ENCODE measurements around the gene SCD. TPM values are rescaled to one million over a fixed set of nuclear protein-coding genes. Genes with fewer than 3 reads are reported as not detected.
A peak's percentile ranks its signal among the peaks of the same experiment; 100 is the strongest.
"Not testable (repeated sequence)": the region's sequence is repeated elsewhere in the genome, so short reads cannot be mapped to it uniquely, and the experiment has no call there.

The SCD gene
- 10 to 100 TPM; 51.4 to 80.1 TPM for total RNA-seq

GRCh38 chr10:100346765-100347567, at the start of gene SCD:
SCD (plus strand) TSS chr10:100347233; CDS start chr10:100347505, 272 bp downstream.
- ATAC-seq: peak; percentile 94 to 96
- no peaks in the 10 kb centered on the region for H3K9me3 Mint-ChIP-seq
- peaks cover 38 to 39% of the 10 kb centered on the region in 2 donors for H3K4me1 Mint-ChIP-seq (ENCODE audit: low read depth in 2 of 2)
- H3K36me3 Mint-ChIP-seq: peaks cover 12% of the 10 kb centered on the region
- H3K4me3 Mint-ChIP-seq: peak within 1 kb of the TSS; percentile 97
- H3K27ac Mint-ChIP-seq: peak within 1 kb of the TSS; percentile 75 to 93
- DNase-seq (ENCODE audit: low spot score): peak; percentile 92
- peaks cover 0 to 6% of the 10 kb centered on the region in 2 donors for H3K27me3 Mint-ChIP-seq

- H3K27me3 Mint-ChIP-seq: peaks cover 33% of the 10 kb centered on the region in 2 donors
- no peaks in the 10 kb centered on the region for H3K4me1 Mint-ChIP-seq (ENCODE audit: low read depth in 2 of 2)
- ATAC-seq (peak in 1 of 2 donors; percentile 47), DNase-seq (ENCODE audit: low spot score) (no peak)
- no peaks in the 10 kb centered on the region for H3K36me3 Mint-ChIP-seq
- no peak overlapping the region for H3K27ac Mint-ChIP-seq
- H3K4me3 Mint-ChIP-seq: no peak overlapping the region
- no peaks in the 10 kb centered on the region for H3K9me3 Mint-ChIP-seq
Measured at GRCh38 chr10:100297242-100297641, 49.8 kb upstream of the SCD start.

- not testable (repeated sequence) for H3K4me1 Mint-ChIP-seq (ENCODE audit: low read depth in 2 of 2); H3K36me3 Mint-ChIP-seq; DNase-seq (ENCODE audit: low spot score); H3K27ac Mint-ChIP-seq; ATAC-seq; H3K4me3 Mint-ChIP-seq; H3K9me3 Mint-ChIP-seq
- peaks cover 33 to 38% of the 10 kb centered on the region in 2 donors for H3K27me3 Mint-ChIP-seq
Measured at GRCh38 chr10:100301123-100301522, 45.9 kb upstream of the SCD start.

GRCh38 chr10:100303724-100304319, 43.2 kb upstream of the SCD start:
- DNase-seq (ENCODE audit: low spot score) (no peak), ATAC-seq (no peak)
- H3K9me3 Mint-ChIP-seq: no peaks in the 10 kb centered on the region
- H3K4me1 Mint-ChIP-seq (ENCODE audit: low read depth in 2 of 2): no peaks in the 10 kb centered on the region
- no peak overlapping the region for H3K4me3 Mint-ChIP-seq
- no peaks in the 10 kb centered on the region for H3K36me3 Mint-ChIP-seq
- peaks cover 26 to 40% of the 10 kb centered on the region in 2 donors for H3K27me3 Mint-ChIP-seq
- no peak overlapping the region for H3K27ac Mint-ChIP-seq

- no peaks in the 10 kb centered on the region for H3K36me3 Mint-ChIP-seq
- H3K4me1 Mint-ChIP-seq (ENCODE audit: low read depth in 2 of 2): no peaks in the 10 kb centered on the region
- DNase-seq (ENCODE audit: low spot score): no peak
- no peaks in the 10 kb centered on the region for H3K9me3 Mint-ChIP-seq
- no peak overlapping the region for H3K4me3 Mint-ChIP-seq
- no peak for ATAC-seq
- H3K27me3 Mint-ChIP-seq: peaks cover 26 to 40% of the 10 kb centered on the region in 2 donors
- H3K27ac Mint-ChIP-seq: no peak overlapping the region
Measured at GRCh38 chr10:100304414-100304813, 42.6 kb upstream of the SCD start.

- Mint-ChIP-seq H3K9me3 (no peaks in the 10 kb centered on the region), H3K36me3 (no peaks in the 10 kb centered on the region), H3K4me1 (ENCODE audit: low read depth in 2 of 2) (no peaks in the 10 kb centered on the region), H3K4me3 (no peak overlapping the region), H3K27ac (no peak overlapping the region), H3K27me3 (peaks cover 30 to 50% of the 10 kb centered on the region in 2 donors)
- ATAC-seq: no peak
- DNase-seq (ENCODE audit: low spot score): no peak
Measured at GRCh38 chr10:100306861-100307260, 40.2 kb upstream of the SCD start.

- no peak for DNase-seq (ENCODE audit: low spot score)
- H3K36me3 Mint-ChIP-seq: no peaks in the 10 kb centered on the region
- ATAC-seq: no peak
- H3K27me3 Mint-ChIP-seq: peaks cover 36 to 59% of the 10 kb centered on the region in 2 donors
- H3K4me3 Mint-ChIP-seq: no peak overlapping the region
- no peaks in the 10 kb centered on the region for H3K4me1 Mint-ChIP-seq (ENCODE audit: low read depth in 2 of 2)
- no peaks in the 10 kb centered on the region for H3K9me3 Mint-ChIP-seq
- H3K27ac Mint-ChIP-seq: no peak overlapping the region
Measured at GRCh38 chr10:100307684-100308083, 39.3 kb upstream of the SCD start.

- H3K9me3 Mint-ChIP-seq: no peaks in the 10 kb centered on the region
- DNase-seq (ENCODE audit: low spot score) (no peak), ATAC-seq (no peak)
- no peaks in the 10 kb centered on the region for H3K4me1 Mint-ChIP-seq (ENCODE audit: low read depth in 2 of 2)
- no peak overlapping the region for H3K4me3 Mint-ChIP-seq
- H3K27me3 Mint-ChIP-seq: peaks cover 42 to 61% of the 10 kb centered on the region in 2 donors
- no peak overlapping the region for H3K27ac Mint-ChIP-seq
- no peaks in the 10 kb centered on the region for H3K36me3 Mint-ChIP-seq
Measured at GRCh38 chr10:100311298-100311697, 35.7 kb upstream of the SCD start.

GRCh38 chr10:100315615-100316014, 31.4 kb upstream of the SCD start:
- Mint-ChIP-seq H3K27me3 (peaks cover 53 to 61% of the 10 kb centered on the region in 2 donors), H3K27ac (no peak overlapping the region), H3K36me3 (no peaks in the 10 kb centered on the region), H3K4me3 (no peak overlapping the region), H3K9me3 (no peaks in the 10 kb centered on the region), H3K4me1 (ENCODE audit: low read depth in 2 of 2) (no peaks in the 10 kb centered on the region)
- ATAC-seq (no peak), DNase-seq (ENCODE audit: low spot score) (no peak)

- Mint-ChIP-seq H3K36me3 (no peaks in the 10 kb centered on the region), H3K9me3 (no peaks in the 10 kb centered on the region), H3K27ac (no peak overlapping the region), H3K27me3 (peaks cover 34 to 37% of the 10 kb centered on the region in 2 donors), H3K4me3 (no peak overlapping the region), H3K4me1 (ENCODE audit: low read depth in 2 of 2) (no peaks in the 10 kb centered on the region)
- ATAC-seq: no peak
- no peak for DNase-seq (ENCODE audit: low spot score)
Measured at GRCh38 chr10:100318207-100318606, 28.8 kb upstream of the SCD start.

- no peak for DNase-seq (ENCODE audit: low spot score)
- Mint-ChIP-seq H3K9me3 (no peaks in the 10 kb centered on the region), H3K4me3 (no peak overlapping the region), H3K27ac (no peak overlapping the region), H3K4me1 (ENCODE audit: low read depth in 2 of 2) (no peaks in the 10 kb centered on the region), H3K27me3 (peaks cover 28 to 29% of the 10 kb centered on the region in 2 donors), H3K36me3 (no peaks in the 10 kb centered on the region)
- no peak for ATAC-seq
Measured at GRCh38 chr10:100319707-100320402, 27.2 kb upstream of the SCD start.

GRCh38 chr10:100325158-100325557, 21.9 kb upstream of the SCD start:
- H3K27me3 Mint-ChIP-seq: peaks cover 20 to 21% of the 10 kb centered on the region in 2 donors
- H3K4me1 Mint-ChIP-seq (ENCODE audit: low read depth in 2 of 2): peaks cover 3 to 5% of the 10 kb centered on the region in 2 donors
- no peaks in the 10 kb centered on the region for H3K9me3 Mint-ChIP-seq
- ATAC-seq: no peak
- H3K4me3 Mint-ChIP-seq: no peak overlapping the region
- DNase-seq (ENCODE audit: low spot score): no peak
- no peaks in the 10 kb centered on the region for H3K36me3 Mint-ChIP-seq
- no peak overlapping the region for H3K27ac Mint-ChIP-seq

GRCh38 chr10:100327007-100327717, 19.9 kb upstream of the SCD start:
- peak; percentile 63 to 72 for ATAC-seq
- H3K27ac Mint-ChIP-seq: no peak overlapping the region
- no peak for DNase-seq (ENCODE audit: low spot score)
- no peaks in the 10 kb centered on the region for H3K9me3 Mint-ChIP-seq
- no peaks in the 10 kb centered on the region for H3K36me3 Mint-ChIP-seq
- H3K27me3 Mint-ChIP-seq: peaks cover 25 to 30% of the 10 kb centered on the region in 2 donors
- peaks cover 3 to 5% of the 10 kb centered on the region in 2 donors for H3K4me1 Mint-ChIP-seq (ENCODE audit: low read depth in 2 of 2)
- H3K4me3 Mint-ChIP-seq: no peak overlapping the region
